ENCODE results near the gene CDH8. TPM values are rescaled to one million over a fixed set of nuclear protein-coding genes. Genes with fewer than 3 reads are reported as not detected.

Gene CDH8
- total and polyA plus RNA-seq, 2 donors (not counting 1 experiment from before 2014, with no cell fraction given): not detected

GRCh38 chr16:62010186-62010585, 26.1 kb downstream of the CDH8 start:
- Histone ChIP-seq H3K9ac (ENCODE audit: insufficient read depth, low read length) (no peak overlapping the region), H3K27ac (ENCODE audit: insufficient read depth, low read length) (no peak overlapping the region), H3K9me3 (ENCODE audit: control insufficient read depth, insufficient read depth, low read depth, low read length) (no peaks in the 10 kb centered on the region), H3K27me3 (ENCODE audit: control insufficient read depth, insufficient read depth, low read length) (no peaks in the 10 kb centered on the region), H3K79me2 (ENCODE audit: control insufficient read depth, insufficient read depth, low read length) (no peaks in the 10 kb centered on the region), H2AFZ (ENCODE audit: low read length) (no peak overlapping the region), H3K4me2 (ENCODE audit: extremely low read depth, insufficient read depth, low read length) (no peak overlapping the region), H4K20me1 (ENCODE audit: control insufficient read depth, extremely low read depth, insufficient read depth, low read length) (no peaks in the 10 kb centered on the region), H3K4me1 (ENCODE audit: control insufficient read depth, extremely low read depth, insufficient read depth, low read length) (no peaks in the 10 kb centered on the region), H3K36me3 (ENCODE audit: control insufficient read depth, insufficient read depth, low read length) (no peaks in the 10 kb centered on the region), H3K4me3 (replicated peaks in 1 of 4; ENCODE audit: control extremely low read depth in 1 of 4, insufficient read depth in 1 of 4, low read depth in 3 of 4, low read length in 4 of 4) (no peak overlapping the region)
- no peak for DNase-seq (ENCODE audit: low read depth in 2 of 2)
- TF ChIP-seq EZH2 (IDR thresholded peaks at IDR 0.05; ENCODE audit: low read length, missing control alignments): no peak
- no peak for TF ChIP-seq CTCF (conservative IDR thresholded peaks at IDR 0.05 in 1 of 2, IDR thresholded peaks at IDR 0.05 in 1 of 2; ENCODE audit: low read depth in 1 of 2, low read length in 2 of 2)

GRCh38 chr16:61998460-61998859, 37.8 kb downstream of the CDH8 start:
- H3K36me3 ChIP-seq (ENCODE audit: control insufficient read depth, insufficient read depth, low read length): no peaks in the 10 kb centered on the region
- no peak overlapping the region for H2AFZ ChIP-seq (ENCODE audit: low read length)
- no peak for TF ChIP-seq EZH2 (IDR thresholded peaks at IDR 0.05; ENCODE audit: low read length, missing control alignments)
- no peak overlapping the region for H3K4me2 ChIP-seq (ENCODE audit: extremely low read depth, insufficient read depth, low read length)
- no peaks in the 10 kb centered on the region for H3K4me1 ChIP-seq (ENCODE audit: control insufficient read depth, extremely low read depth, insufficient read depth, low read length)
- no peak overlapping the region for H3K9ac ChIP-seq (ENCODE audit: insufficient read depth, low read length)
- H4K20me1 ChIP-seq (ENCODE audit: control insufficient read depth, extremely low read depth, insufficient read depth, low read length): no peaks in the 10 kb centered on the region
- H3K27me3 ChIP-seq (ENCODE audit: control insufficient read depth, insufficient read depth, low read length): no peaks in the 10 kb centered on the region
- H3K27ac ChIP-seq (ENCODE audit: insufficient read depth, low read length): no peak overlapping the region
- H3K9me3 ChIP-seq (ENCODE audit: control insufficient read depth, insufficient read depth, low read depth, low read length): no peaks in the 10 kb centered on the region
- no peak overlapping the region for H3K4me3 ChIP-seq (replicated peaks in 1 of 4; ENCODE audit: control extremely low read depth in 1 of 4, insufficient read depth in 1 of 4, low read depth in 3 of 4, low read length in 4 of 4)
- H3K79me2 ChIP-seq (ENCODE audit: control insufficient read depth, insufficient read depth, low read length): no peaks in the 10 kb centered on the region
- no peak for DNase-seq (ENCODE audit: low read depth in 2 of 2)

GRCh38 chr16:61993108-61993507, 43.1 kb downstream of the CDH8 start:
- Histone ChIP-seq H3K9me3 (ENCODE audit: control insufficient read depth, insufficient read depth, low read depth, low read length) (no peaks in the 10 kb centered on the region), H3K36me3 (ENCODE audit: control insufficient read depth, insufficient read depth, low read length) (no peaks in the 10 kb centered on the region)
- no peak for TF ChIP-seq CTCF (conservative IDR thresholded peaks at IDR 0.05 in 1 of 2, IDR thresholded peaks at IDR 0.05 in 1 of 2; ENCODE audit: low read depth in 1 of 2, low read length in 2 of 2)
- no peak for TF ChIP-seq EZH2 (IDR thresholded peaks at IDR 0.05; ENCODE audit: low read length, missing control alignments)

More at GRCh38 chr16:61993108-61993507, 43.1 kb downstream of the CDH8 start:
- Histone ChIP-seq H3K27me3 (ENCODE audit: control insufficient read depth, insufficient read depth, low read length) (no peaks in the 10 kb centered on the region), H4K20me1 (ENCODE audit: control insufficient read depth, extremely low read depth, insufficient read depth, low read length) (no peaks in the 10 kb centered on the region), H3K4me3 (replicated peaks in 1 of 4; ENCODE audit: control extremely low read depth in 1 of 4, insufficient read depth in 1 of 4, low read depth in 3 of 4, low read length in 4 of 4) (no peak overlapping the region), H3K79me2 (ENCODE audit: control insufficient read depth, insufficient read depth, low read length) (no peaks in the 10 kb centered on the region), H3K9ac (ENCODE audit: insufficient read depth, low read length) (no peak overlapping the region), H3K4me1 (ENCODE audit: control insufficient read depth, extremely low read depth, insufficient read depth, low read length) (no peaks in the 10 kb centered on the region), H3K27ac (ENCODE audit: insufficient read depth, low read length) (no peak overlapping the region), H3K4me2 (ENCODE audit: extremely low read depth, insufficient read depth, low read length) (no peak overlapping the region), H2AFZ (ENCODE audit: low read length) (no peak overlapping the region)
- no peak for DNase-seq (ENCODE audit: low read depth in 2 of 2)
